Left lung (tissue), 10 donors: ENCODE measurements around the gene ROMO1. TPM values are rescaled to one million over a fixed set of nuclear protein-coding genes. Genes with fewer than 3 reads are reported as not detected.
A peak's percentile ranks its signal among the peaks of the same experiment; 100 is the strongest.

Source experiments
- ATAC-seq: fragments of 200-7000 bp; cut with Tn5 transposase; one replicate; pipeline ENCODE4 v1.9.1; 2020; ENCODE audit warnings: moderate library complexity
- DNase-seq, 4 donors: peaks; one replicate each; pipeline ENCODE4 v3.0.0-alpha.2; 2013 to 2020
- H3K27ac ChIP-seq, 2 donors: fragments of 200-600 bp; sonication (generic) in 1 of 2; one replicate each; pipeline versions ENCODE4 v1.5.0 to v1.8.0; 2020 to 2021
- H3K27me3 ChIP-seq, 2 donors: fragments of 200-600 bp; sonication (generic) in 1 of 2; one replicate each; pipeline versions ENCODE4 v1.5.0 to v1.8.0; 2020 to 2021
- H3K36me3 ChIP-seq, 2 donors: fragments of 200-600 bp; sonication (generic) in 1 of 2; one replicate each; pipeline versions ENCODE4 v1.5.0 to v1.8.0; 2020 to 2021
- H3K4me1 ChIP-seq, 2 donors: fragments of 200-600 bp; one replicate each; pipeline ENCODE4 v1.8.0; 2021
- H3K4me3 ChIP-seq, 2 donors: fragments of 200-600 bp; sonication (generic) in 1 of 2; one replicate each; pipeline versions ENCODE4 v1.5.0 to v1.8.0; 2020 to 2021; ENCODE audit warnings: mild to moderate bottlenecking in 1 of 2
- H3K9me3 ChIP-seq, 2 donors: fragments of 200-600 bp; sonication (generic) in 1 of 2; one replicate each; pipeline versions ENCODE4 v1.5.0 to v1.8.0; 2020 to 2021
- intact Hi-C, 2 donors: fragments of 100-400 bp; cut with DNase I; formaldehyde crosslinking; loops; one replicate each; pipeline versions ENCODE4 v1.11.2 to v1.14.2; 2022
- polyA plus RNA-seq, 6 donors: library from polyadenylated mRNA; unstranded; fragments of 120-200 nt; gene quantifications; one replicate each; pipeline ENCODE4 v1.2.1, GENCODE V29; 2013; ENCODE audit not compliant: insufficient read length in 6 of 6
- total RNA-seq, 2 donors: library from RNA; stranded (reverse); fragmentation: NEBNext Ultra II Directional; extraction: Animal tissue kit (Norgen Biotek cat#: 25700); gene quantifications; one replicate each; pipeline ENCODE4 v1.2.1, GENCODE V29; 2021
- TF ChIP-seq, protein P1 (sequence below), 2 donors: fragments of 200-600 bp; sonication (generic) in 1 of 2; IDR thresholded peaks; one replicate each; pipeline versions ENCODE4 v1.5.0 to v1.8.0; 2021; ENCODE audit warnings: antibody characterized with exemption in 2 of 2
- donor health status: DM: no; HTN: yes; CAD: no.
- donor health status: DM: no; HTN: no; CAD: no.

Gene ROMO1
- total and polyA plus RNA-seq, 8 donors: 49.6 to 126 (median 76.3) TPM

DNA sequence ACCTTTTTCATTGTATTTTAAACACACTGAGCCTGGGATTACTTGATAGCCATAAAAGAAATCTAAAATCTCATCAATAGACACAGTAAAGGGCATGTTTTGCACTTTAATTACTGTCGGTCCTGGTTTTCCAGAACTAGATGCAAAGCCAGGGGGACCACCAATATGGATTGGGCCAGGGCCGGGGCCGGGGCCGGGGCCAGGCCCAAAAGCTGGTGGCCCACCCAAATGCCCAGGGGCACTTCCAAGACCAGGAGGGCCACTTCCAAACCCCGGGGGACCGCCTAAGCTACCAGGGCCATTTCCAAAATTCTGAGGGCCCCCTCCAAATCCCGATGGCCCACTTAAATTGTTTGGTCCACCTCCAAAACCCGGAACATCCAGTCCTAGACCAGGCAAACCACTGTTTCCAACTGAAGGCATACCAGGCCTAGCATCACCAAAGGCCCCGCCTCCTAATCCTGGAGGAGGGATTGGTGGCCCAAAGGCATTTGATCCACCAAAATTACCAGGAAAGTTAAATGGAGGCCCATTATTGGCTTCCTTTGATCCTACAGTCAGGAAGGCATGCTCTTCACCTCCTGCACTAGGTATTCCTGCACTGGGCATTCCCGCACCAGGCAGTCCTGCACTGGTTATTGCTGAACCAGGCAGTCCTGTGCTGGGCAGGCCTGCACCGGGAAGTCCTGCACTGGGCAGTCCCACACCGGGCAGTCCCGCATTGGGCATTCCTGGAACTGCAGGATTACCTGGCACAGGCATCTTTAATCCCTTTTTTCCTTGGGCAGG lies 46.4 kb upstream of the ROMO1 start:
- peaks cover 3 to 42% of the 10 kb centered on the region in 2 donors for H3K36me3 ChIP-seq
- no peaks in the 10 kb centered on the region for H3K27me3 ChIP-seq
- H3K4me3 ChIP-seq: no peak overlapping the region
- no peak overlapping the region for H3K27ac ChIP-seq
- DNase-seq (no peak), ATAC-seq (no peak)
- intact Hi-C loops: no loop called here
- no peaks in the 10 kb centered on the region for H3K9me3 ChIP-seq
- H3K4me1 ChIP-seq: peaks cover 14 to 42% of the 10 kb centered on the region in 2 donors
- TF ChIP-seq, protein P1, sequence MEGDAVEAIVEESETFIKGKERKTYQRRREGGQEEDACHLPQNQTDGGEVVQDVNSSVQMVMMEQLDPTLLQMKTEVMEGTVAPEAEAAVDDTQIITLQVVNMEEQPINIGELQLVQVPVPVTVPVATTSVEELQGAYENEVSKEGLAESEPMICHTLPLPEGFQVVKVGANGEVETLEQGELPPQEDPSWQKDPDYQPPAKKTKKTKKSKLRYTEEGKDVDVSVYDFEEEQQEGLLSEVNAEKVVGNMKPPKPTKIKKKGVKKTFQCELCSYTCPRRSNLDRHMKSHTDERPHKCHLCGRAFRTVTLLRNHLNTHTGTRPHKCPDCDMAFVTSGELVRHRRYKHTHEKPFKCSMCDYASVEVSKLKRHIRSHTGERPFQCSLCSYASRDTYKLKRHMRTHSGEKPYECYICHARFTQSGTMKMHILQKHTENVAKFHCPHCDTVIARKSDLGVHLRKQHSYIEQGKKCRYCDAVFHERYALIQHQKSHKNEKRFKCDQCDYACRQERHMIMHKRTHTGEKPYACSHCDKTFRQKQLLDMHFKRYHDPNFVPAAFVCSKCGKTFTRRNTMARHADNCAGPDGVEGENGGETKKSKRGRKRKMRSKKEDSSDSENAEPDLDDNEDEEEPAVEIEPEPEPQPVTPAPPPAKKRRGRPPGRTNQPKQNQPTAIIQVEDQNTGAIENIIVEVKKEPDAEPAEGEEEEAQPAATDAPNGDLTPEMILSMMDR (IDR thresholded peaks at IDR 0.05): no peak

DNA sequence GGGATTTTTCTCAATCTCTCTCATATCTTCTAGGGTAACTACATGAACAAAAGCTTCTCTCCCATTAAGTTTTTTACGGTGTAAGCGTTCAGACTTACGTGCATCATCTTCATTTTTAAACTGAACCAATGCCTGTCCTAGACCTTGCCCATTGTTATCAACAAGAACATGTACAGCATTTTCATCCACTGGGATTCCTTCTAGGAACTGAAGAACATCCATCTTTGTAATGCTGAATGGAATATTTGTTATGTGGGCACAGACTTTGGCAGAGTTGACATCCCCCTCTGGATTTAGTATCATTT lies 45.8 kb upstream of the ROMO1 start:
- Histone ChIP-seq H3K27me3 (no peaks in the 10 kb centered on the region), H3K4me1 (peaks cover 19 to 44% of the 10 kb centered on the region in 2 donors), H3K36me3 (peaks cover 3 to 42% of the 10 kb centered on the region in 2 donors), H3K4me3 (no peak overlapping the region), H3K27ac (no peak overlapping the region), H3K9me3 (no peaks in the 10 kb centered on the region)
- no peak for ATAC-seq
- no peak for DNase-seq
- intact Hi-C loops: no loop called here
- TF ChIP-seq, protein P1 (IDR thresholded peaks at IDR 0.05): no peak

DNA sequence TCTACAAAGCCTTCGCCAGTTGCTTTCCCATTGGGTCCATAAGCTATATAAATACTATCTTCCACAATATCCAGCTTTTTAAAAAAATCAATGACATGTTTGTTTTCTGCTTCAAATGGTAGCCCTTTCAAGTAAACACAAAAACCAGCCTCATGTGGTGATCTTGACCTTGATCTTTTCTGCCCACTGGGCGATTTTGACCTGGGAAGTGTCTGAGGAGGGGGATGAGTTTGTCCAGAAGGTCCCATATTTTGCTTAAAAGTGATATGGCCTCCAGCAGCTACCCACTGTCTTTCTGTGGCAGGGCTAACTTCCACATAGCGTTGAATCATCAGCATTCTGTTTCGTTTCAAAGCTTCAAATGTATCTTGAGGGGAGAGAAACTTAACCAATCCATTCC lies 45.3 kb upstream of the ROMO1 start:
- TF ChIP-seq, protein P1 (IDR thresholded peaks at IDR 0.05): no peak
- Histone ChIP-seq H3K4me1 (peaks cover 16 to 43% of the 10 kb centered on the region in 2 donors), H3K9me3 (no peaks in the 10 kb centered on the region), H3K36me3 (peaks cover 3 to 42% of the 10 kb centered on the region in 2 donors), H3K27me3 (no peaks in the 10 kb centered on the region), H3K4me3 (no peak overlapping the region), H3K27ac (no peak overlapping the region)
- DNase-seq: no peak
- intact Hi-C loops: no loop called here
- no peak for ATAC-seq

DNA sequence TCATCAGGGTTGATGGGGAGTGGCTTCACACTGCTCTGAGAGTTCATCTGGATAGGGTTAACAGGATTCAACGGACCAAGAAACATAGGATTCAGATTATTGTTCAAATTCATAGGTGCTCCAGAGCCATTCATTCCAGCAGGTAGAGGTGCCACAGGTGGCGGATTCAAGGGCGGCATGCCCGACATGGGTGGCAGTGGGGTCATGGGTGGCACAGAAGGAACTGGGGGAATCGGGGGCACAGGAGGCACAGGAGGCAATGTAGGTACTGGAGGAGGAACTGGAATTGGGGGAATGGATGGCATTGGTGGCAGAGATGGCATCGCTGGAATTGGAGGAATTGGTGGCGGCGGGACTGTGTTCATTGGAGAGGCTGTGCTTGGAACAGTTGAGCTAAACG lies 44.8 kb upstream of the ROMO1 start:
- ATAC-seq (no peak), DNase-seq (no peak)
- intact Hi-C loops: no loop called here
- Histone ChIP-seq H3K9me3 (no peaks in the 10 kb centered on the region), H3K27me3 (no peaks in the 10 kb centered on the region), H3K27ac (no peak overlapping the region), H3K4me1 (peaks cover 12 to 43% of the 10 kb centered on the region in 2 donors), H3K36me3 (peaks cover 3 to 42% of the 10 kb centered on the region in 2 donors), H3K4me3 (no peak overlapping the region)
- TF ChIP-seq, protein P1 (IDR thresholded peaks at IDR 0.05): no peak

DNA sequence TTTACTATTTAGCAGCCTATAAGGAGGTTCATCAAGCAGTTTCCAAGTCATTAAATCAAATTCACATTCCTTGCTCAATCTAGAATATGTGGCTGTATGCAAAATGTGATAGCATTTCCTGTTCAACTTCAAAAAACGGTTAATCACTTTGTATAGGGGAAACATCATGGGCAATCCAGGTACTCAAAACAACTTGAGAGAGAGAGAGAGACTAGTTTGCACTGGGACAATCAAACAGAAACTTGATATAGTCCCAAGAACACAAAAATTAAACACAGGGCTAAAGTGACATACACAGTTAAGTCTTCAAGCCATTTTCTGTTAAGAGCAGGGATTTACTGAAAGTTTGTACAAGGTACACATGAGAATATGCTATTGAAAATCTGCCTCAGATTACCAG lies 41.9 kb upstream of the ROMO1 start:
- intact Hi-C loops: no loop called here
- peak; percentile 69 for ATAC-seq
- peak in 1 of 4 donors; percentile 16 for DNase-seq

More for the DNA sequence above, 41.9 kb upstream of the ROMO1 start:
- Histone ChIP-seq H3K4me1 (peaks cover 31 to 56% of the 10 kb centered on the region in 2 donors), H3K27ac (no peak overlapping the region), H3K36me3 (peaks cover 3 to 38% of the 10 kb centered on the region in 2 donors), H3K27me3 (no peaks in the 10 kb centered on the region), H3K9me3 (no peaks in the 10 kb centered on the region), H3K4me3 (no peak overlapping the region)
- TF ChIP-seq, protein P1 (IDR thresholded peaks at IDR 0.05): no peak
